Tibial nerve (tissue), 4 donors: ENCODE data around the gene CCDC87. TPM values are rescaled to one million over a fixed set of nuclear protein-coding genes. Genes with fewer than 3 reads are reported as not detected.

Experiments
- DNase-seq, 2 donors: peaks; one replicate each; pipeline ENCODE4 v3.0.0-alpha.2; 2019; ENCODE audit warnings: low spot score in 2 of 2
- H3K27ac ChIP-seq, 4 donors: fragments of 200-600 bp; sonication (generic) in 3 of 4; one replicate each; pipeline ENCODE4 v1.5.1; 2017 to 2019; ENCODE audit warnings: mild to moderate bottlenecking in 1 of 4
- H3K27me3 ChIP-seq, 2 donors: fragments of 200-600 bp; sonication (generic) in 1 of 2; one replicate each; pipeline versions ENCODE4 v1.5.1 to v1.6.0; 2017 to 2019
- H3K36me3 ChIP-seq, 3 donors: fragments of 200-600 bp; sonication (generic); one replicate each; pipeline ENCODE4 v1.5.1; 2018 to 2019
- H3K4me1 ChIP-seq, 4 donors: fragments of 200-600 bp; sonication (generic) in 3 of 4; one replicate each; pipeline ENCODE4 v1.5.1; 2017 to 2019
- H3K4me3 ChIP-seq, 4 donors: fragments of 200-600 bp; sonication (generic) in 3 of 4; one replicate each; pipeline ENCODE4 v1.5.1; 2017 to 2019; ENCODE audit warnings: mild to moderate bottlenecking in 1 of 4, moderate library complexity in 1 of 4
- H3K9me3 ChIP-seq, 4 donors: fragments of 200-600 bp; sonication (generic) in 3 of 4; one replicate each; pipeline ENCODE4 v1.5.1; 2017 to 2019
- CTCF ChIP-seq, 5 experiments: fragments of 200-600 bp in 3 of 5; fragments of 450-650 bp in 2 of 5; sonication (generic) in 3 of 5; IDR thresholded peaks; one replicate each; pipeline ENCODE4 v1.5.1; 2016 to 2019; ENCODE audit warnings: antibody characterized with exemption in 5 of 5, mild to moderate bottlenecking in 3 of 5, moderate library complexity in 2 of 5
- EP300 ChIP-seq, 2 donors: sonication (generic); formaldehyde crosslinking; IDR thresholded peaks; one replicate each; pipeline ENCODE4 v1.6.1; 2017; ENCODE audit warnings: antibody characterized with exemption in 2 of 2, mild to moderate bottlenecking in 1 of 2
- POLR2A ChIP-seq, 2 donors: fragments of 450-650 bp; IDR thresholded peaks; one replicate each; pipeline ENCODE4 v1.6.1; 2017; ENCODE audit warnings: antibody characterized with exemption in 2 of 2, mild to moderate bottlenecking in 2 of 2, moderate library complexity in 2 of 2
- WGBS, 2 donors: methylation state at CpG; one replicate each; pipeline ENCODE4 v1.1.5; 2018; 5-methylcytosine and 5-hydroxymethylcytosine counted together
- total RNA-seq, 4 donors: library from RNA; depleted of rRNA; stranded (reverse); fragments of >200 nt; gene quantifications; one replicate each; pipeline ENCODE4 v1.1.0, GENCODE V29; 2016

Gene CCDC87
- total RNA-seq, 4 donors from 2014 or later: 0.21 to 1.1 (median 0.30) TPM; not detected in 1

DNA sequence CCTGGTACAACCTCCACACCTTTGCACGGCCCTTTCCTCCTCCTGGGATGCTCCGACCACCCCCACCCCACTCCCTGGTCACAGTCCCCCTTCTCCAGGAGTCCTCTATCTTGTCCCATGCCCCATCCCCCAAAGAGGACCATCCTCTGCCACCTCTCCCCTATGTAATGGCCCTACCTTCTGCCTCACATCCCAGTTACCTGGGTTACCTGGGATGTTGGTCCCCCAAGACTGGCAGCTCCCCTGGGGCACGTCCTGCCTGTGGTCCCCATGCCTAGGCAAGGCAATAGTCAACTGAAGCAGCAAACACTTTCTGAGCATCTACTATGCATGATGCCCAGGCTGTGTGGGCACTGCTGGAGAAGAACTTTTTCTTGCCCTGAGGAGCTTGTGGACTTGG, 37.4 kb downstream of the CCDC87 start:
- no peak overlapping the region for H3K4me3 ChIP-seq
- WGBS, 2 donors: 61 to 73% methylated on average over 3 of the region's 3 CpGs
- H3K9me3 ChIP-seq: no peaks in the 10 kb centered on the region
- no peak overlapping the region for H3K27ac ChIP-seq
- H3K27me3 ChIP-seq: peaks cover 0 to 8% of the 10 kb centered on the region in 2 donors
- no peak for DNase-seq
- TF ChIP-seq EP300 (IDR thresholded peaks at IDR 0.05) (no peak), CTCF (IDR thresholded peaks at IDR 0.05) (no peak), POLR2A (IDR thresholded peaks at IDR 0.05) (no peak)
- no peaks in the 10 kb centered on the region for H3K36me3 ChIP-seq
- H3K4me1 ChIP-seq: peaks cover 0 to 13% (median 4%) of the 10 kb centered on the region in 4 donors

GRCh38 chr11:66554602-66555001, 38.3 kb downstream of the CCDC87 start:
- Histone ChIP-seq H3K4me1 (peaks cover 0 to 13% (median 4%) of the 10 kb centered on the region in 4 donors), H3K27me3 (peaks cover 0 to 8% of the 10 kb centered on the region in 2 donors), H3K9me3 (no peaks in the 10 kb centered on the region), H3K4me3 (no peak overlapping the region), H3K36me3 (no peaks in the 10 kb centered on the region), H3K27ac (no peak overlapping the region)
- TF ChIP-seq CTCF (IDR thresholded peaks at IDR 0.05): no peak
- TF ChIP-seq EP300 (IDR thresholded peaks at IDR 0.05): no peak
- no peak for TF ChIP-seq POLR2A (IDR thresholded peaks at IDR 0.05)
- DNase-seq: no peak
- WGBS, 2 donors: 77 to 81% methylated on average over 5 of the region's 5 CpGs

- H3K4me1 ChIP-seq: peaks cover 0 to 20% (median 8%) of the 10 kb centered on the region in 4 donors
- no peak overlapping the region for H3K4me3 ChIP-seq
- H3K36me3 ChIP-seq: no peaks in the 10 kb centered on the region
- H3K27ac ChIP-seq: no peak overlapping the region
- WGBS, 2 donors: 88% methylated on average over 4 of the region's 4 CpGs
- no peak for DNase-seq
- no peaks in the 10 kb centered on the region for H3K27me3 ChIP-seq
- no peak for TF ChIP-seq EP300 (IDR thresholded peaks at IDR 0.05)
- H3K9me3 ChIP-seq: no peaks in the 10 kb centered on the region
These were observed 42.0 kb downstream of the CCDC87 start for GRCh38 chr11:66550887-66551286.

DNA sequence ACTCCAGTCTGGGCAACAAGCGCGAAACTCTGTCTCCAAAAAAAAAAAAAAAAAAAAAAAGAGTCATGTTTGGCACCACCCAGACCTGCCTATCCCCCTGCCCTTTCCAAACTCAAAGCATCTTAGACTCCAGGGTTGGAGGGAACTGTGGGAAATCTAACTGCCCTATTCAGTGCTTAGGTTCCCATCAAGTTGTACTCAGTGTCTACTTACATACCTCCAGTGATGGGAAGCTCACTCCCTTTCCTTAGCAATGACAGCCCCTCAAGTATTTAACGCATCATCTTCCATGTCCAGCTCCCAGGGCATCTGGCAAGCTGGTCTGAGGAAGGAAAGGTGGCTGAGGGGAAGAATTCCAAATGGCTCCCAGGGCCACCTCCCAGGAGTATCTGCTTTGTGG, 43.2 kb downstream of the CCDC87 start:
- no peak for TF ChIP-seq POLR2A (IDR thresholded peaks at IDR 0.05)
- no peak for TF ChIP-seq CTCF (IDR thresholded peaks at IDR 0.05)
- TF ChIP-seq EP300 (IDR thresholded peaks at IDR 0.05): no peak

GRCh38 chr11:66548774-66549630, 43.9 kb downstream of the CCDC87 start:
- H3K27me3 ChIP-seq: no peaks in the 10 kb centered on the region
- no peak overlapping the region for H3K4me3 ChIP-seq
- H3K4me1 ChIP-seq: peaks cover 4 to 36% (median 21%) of the 10 kb centered on the region in 4 donors
- no peak for DNase-seq
- H3K27ac ChIP-seq: no peak overlapping the region
- WGBS, 2 donors: 49 to 53% methylated on average over 16 of the region's 16 CpGs
- TF ChIP-seq POLR2A (IDR thresholded peaks at IDR 0.05): no peak
- no peak for TF ChIP-seq EP300 (IDR thresholded peaks at IDR 0.05)
- no peak for TF ChIP-seq CTCF (IDR thresholded peaks at IDR 0.05)
- H3K9me3 ChIP-seq: no peaks in the 10 kb centered on the region
- no peaks in the 10 kb centered on the region for H3K36me3 ChIP-seq

More for the DNA sequence above, 43.2 kb downstream of the CCDC87 start:
- Histone ChIP-seq H3K27ac (no peak overlapping the region), H3K9me3 (no peaks in the 10 kb centered on the region), H3K36me3 (no peaks in the 10 kb centered on the region), H3K27me3 (no peaks in the 10 kb centered on the region), H3K4me1 (peaks cover 4 to 29% (median 16%) of the 10 kb centered on the region in 4 donors), H3K4me3 (no peak overlapping the region)
- DNase-seq: no peak
- WGBS, 2 donors: 75 to 88% methylated on average over 3 of the region's 3 CpGs
